HG03108 (cell line): ENCODE results near the gene STK32B.
"Not testable (repeated sequence)": the region's sequence is repeated elsewhere in the genome, so short reads cannot be mapped to it uniquely, and the experiment has no call there.

Source experiments
- ATAC-seq: cut with Tn5 transposase; IDR thresholded peaks from one replicate; pipeline ENCODE4 v1.9.1; 2021; ENCODE audit warnings: moderate library complexity; ENCODE audit not compliant: unreplicated experiment

STK32B gene

DNA sequence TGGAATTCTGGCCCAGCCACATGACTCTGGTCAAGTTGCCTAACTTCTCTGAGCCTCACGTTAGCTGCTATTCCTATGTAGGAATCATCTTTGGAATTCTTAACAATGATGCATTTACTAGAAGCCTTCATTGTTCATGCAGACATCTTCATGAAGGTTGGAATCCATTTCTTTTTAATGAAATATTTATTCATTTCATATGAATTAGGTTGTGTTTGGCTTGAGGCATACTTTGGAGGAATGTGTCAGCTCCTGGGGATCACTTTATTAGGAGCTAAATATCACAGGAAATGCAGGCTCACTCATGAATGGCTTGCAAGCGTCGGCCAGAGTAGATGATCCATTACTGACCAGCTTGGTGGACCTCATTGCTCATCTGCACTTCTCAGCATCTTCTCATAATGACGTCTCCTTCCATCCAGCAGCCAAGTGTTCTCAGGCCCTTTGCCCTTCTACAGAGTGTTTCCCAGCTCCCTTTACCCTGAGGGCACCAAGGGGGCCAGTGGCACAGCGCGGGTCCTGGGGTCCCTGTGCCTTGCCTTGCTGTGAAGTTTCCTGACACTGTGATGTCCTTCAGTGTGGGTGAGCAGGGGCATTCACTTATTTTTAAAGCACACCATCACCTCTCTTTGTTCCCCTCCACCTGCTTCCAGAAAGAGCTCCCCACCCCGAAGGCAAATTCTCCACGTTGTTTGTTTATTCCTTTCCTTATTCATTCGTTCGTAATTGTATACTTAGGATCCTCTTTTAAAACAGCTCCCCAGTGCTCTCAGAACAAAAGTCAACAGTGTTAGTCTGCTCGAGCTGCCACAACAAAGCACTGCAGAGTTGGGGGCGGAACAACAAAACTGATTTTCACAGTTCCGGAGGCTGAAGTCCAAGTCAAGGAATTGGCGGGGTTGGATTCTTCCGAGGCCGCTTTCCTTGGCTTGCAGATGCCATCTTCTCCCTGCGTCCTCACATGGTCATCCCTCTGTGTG lies 106.8 kb downstream of the STK32B start:
- ATAC-seq, result no peak

DNA sequence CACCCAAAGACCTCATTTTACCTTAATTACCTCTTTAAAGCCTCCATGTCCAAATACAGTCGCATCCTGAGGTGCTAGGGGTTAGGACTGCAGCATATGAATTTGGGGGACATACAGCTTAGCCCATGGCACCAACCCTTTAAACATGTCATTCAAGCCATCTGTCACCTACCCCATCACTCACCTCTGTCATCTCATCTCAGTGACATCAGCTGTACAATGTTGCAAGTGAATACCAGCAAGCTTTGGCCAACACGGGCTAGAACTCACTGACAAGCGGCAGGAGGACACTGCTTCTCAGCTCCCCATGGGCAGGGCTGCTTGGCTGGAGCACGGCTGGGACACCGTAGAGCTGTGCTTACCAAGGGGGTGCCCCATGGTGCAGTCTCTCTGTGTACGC lies 107.5 kb downstream of the STK32B start:
- ATAC-seq, result no peak

DNA sequence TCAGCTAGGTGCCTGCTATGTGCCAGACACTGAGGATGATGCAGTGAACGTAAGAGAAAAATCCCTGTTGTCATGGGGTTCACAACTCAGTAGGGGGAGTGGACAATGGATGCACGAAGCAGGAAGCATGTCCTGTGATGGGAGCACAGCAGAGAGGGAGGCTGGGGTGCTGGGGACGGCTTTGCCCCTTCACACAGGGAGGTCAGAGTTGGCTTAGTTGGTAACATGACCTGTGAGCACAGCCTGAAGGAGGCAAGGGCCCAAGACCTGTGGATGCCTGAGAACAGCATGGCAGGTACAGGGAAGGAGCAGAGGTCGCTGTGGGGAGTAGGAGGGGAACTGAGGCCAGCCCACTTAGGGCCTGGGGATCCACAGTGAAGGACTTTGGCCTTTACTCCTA lies 109.4 kb downstream of the STK32B start:
- ATAC-seq, result no peak

DNA sequence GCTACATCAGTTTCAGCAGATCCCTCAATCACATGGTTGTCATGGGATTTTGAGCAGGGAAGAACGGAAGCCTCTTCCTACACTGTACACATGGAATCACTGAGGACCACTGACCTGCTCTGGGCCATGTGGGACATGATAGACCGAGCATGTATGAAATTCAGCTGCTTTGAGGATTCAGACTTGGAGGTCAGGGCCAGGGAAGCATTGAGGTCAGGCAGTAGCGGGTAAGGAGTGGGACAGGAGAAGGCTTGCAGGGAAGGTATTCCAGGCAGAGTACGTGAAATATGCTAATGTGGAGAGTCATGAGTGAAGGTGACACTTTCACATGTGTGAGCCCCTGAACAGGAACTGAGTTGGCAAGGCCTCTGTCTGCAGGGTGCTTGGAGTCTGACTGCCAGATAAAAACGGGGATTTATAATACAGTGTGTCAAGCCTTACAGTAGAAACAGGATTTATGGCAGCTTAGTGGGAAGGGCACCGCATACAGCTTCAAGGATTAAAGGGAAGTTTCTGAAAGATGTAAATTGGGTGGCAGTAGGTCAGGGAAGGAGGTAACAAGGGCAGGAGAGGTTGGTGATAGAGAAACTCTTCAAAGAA lies 111.7 kb downstream of the STK32B start:
- ATAC-seq, result no peak

DNA sequence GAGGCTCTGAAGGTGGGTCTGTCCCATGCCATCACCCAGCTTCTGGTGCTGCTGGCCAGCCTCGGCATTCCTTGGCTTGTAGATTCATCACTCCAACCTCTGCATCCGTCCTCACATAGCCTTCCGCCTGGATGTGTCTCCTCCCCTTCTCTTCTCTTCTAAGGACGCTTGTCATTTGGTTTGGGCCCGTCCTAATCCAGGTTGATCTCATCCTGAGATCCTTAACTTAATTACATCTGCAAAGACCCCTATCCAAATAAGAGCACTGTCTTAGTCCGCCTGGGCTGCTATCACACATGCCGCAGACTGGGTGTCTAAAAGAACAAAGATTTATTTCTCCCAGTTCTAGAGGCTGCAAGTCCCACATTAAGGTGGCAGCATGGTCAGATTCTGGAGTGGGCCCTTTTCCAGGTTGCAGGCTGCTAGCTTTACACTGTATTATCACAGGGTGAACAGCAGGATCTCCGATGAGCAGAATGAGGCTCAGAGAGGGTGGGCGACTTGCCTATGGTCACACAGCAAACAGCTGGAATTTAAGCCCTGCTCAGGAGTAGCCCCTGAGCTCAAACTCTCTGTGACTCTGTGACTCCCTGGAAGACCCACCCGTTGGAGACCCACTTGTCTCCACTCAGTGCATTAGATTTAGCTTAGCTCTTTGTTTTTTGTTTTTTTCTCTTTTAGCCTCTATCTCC lies 113.1 kb downstream of the STK32B start:
- no peak for ATAC-seq

DNA sequence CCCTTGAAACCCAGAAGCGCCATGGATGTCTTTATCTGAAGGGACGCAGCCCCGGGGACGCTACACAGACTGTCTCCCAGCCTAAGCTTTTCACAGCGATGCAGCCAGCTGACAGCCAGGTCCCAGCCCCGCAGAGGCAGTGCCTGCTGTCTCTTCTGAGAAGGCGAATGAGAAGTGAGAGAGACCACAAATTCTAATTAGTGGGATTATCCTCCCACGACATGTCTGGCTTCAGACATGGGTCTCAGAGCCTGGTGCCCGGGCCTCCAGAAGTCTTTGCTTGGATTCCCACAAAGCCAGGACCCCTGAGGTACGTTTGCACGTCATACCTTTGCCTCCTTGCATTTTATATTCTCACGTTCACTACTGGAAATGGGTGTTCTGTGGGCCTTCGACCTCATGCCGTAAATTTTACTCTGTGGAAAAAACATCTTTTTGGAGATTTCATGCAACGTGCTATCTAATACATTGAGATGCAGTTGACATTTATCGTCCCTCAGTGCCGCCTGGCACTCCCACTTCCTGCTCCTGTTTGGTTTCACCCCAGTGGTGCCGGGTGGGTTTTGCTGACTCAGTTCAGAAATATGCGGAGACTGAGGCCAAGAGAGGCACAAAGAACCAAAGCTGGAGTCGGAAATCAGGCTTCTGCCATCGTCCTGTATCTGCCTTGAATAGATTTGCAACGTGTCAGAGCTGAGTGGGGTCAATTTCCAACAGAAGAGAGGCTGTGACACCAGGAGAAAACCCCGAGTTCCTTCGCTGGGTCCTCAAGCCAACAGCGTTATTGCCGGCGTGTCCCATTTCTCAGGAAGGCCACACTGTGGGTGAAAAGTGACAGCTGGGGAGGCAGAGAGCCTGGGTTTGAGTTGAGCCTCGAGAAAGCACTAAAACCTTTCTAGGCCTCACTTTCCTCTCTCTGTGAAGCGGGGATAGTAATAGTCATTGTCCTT lies 114.4 kb downstream of the STK32B start:
- no peak for ATAC-seq

DNA sequence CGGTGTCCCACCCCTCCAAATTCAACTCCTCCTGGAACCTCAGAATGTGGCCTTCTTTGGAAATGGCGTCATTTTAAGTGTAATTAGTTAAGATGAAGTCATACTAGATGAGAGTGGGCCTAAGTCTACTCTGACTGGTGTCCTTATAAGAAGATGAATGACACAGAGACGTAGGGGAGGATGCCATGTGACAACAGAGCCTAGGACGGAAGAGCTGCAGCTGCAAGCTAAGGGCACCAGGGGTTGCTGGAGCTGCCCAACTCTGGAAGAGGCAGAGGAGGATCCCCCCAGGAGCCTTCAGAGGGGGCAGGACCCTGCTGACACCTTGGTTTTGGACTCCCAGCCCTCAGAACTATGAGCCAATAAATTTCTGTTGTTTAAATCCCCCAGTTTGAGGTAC lies 115.1 kb downstream of the STK32B start:
- no peak for ATAC-seq

DNA sequence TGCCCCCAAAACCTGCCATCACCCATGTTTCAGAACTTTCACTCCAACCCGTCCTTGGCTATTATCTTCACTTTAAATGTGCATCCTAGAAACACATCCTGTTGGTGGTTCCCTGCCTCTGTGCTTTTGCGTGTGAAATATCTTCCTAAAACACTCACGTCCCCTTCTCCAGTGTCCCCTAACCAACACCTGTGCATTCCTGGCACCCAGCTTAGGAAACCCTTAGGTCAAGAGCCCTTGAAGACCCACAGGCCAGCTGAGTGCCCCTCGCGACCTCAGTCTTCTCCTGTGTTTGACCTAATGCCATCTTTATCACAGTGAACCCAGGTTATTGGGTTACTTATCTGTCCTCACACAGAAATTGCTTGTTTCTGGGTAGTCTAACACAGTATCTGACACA lies 117.6 kb downstream of the STK32B start:
- no peak for ATAC-seq

DNA sequence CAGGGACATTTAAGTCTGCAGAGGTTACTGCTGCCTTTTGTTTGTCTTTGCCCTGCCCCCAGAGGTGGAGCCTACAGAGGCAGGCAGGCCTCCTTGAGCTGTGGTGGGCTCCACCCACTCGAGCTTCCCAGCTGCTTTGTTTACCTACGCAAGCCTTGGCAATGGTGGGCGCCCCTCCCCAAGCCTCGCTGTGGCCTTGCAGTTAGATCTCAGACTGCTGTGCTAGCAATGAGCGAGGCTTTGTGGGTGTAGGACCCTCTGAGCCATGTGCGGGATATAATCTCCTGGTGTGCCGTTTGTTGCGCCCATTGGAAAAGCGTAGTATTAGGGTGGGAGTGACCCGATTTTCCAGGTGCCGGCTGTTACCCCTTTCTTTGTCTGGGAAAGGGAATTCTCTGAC lies 124.6 kb downstream of the STK32B start:
- not testable (repeated sequence) for ATAC-seq

DNA sequence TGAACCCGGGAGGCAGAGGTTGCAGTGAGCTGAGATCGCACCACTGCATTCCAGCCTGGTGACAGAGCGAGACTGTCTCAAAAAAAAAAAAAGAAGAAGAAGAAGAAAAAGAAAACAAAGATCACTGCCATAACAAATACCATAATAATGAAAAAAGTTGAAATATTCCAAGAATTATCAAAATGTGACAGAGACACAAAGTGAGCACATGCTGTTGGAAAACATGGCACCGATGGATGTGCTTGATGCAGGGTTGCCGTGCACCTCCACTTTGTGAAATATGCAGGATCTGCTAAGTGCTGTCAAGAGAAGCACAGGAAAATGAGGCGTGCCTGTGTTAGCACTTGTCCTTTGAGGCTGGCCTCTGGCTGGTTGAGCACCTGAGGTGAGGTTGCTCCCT lies 133.3 kb downstream of the STK32B start:
- ATAC-seq, result no peak

DNA sequence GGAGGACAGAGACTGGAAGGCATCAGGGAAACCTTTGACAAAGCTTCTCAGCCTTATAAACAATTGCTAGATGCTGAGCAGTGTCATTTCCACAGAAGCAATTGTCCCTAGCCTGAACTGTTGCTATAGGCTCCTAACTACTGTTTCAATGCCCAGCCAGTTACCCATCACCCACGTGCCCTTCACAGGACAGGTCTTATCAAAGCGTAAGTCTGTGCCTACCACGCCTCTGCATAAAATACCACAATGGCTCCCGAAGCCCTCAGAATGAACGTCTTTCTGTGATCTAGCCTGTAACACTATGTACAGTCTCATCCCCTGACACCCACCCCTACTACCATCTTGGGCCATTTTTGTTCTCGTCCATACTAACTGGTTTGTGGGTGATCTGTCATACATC lies 134.3 kb downstream of the STK32B start:
- no peak for ATAC-seq

DNA sequence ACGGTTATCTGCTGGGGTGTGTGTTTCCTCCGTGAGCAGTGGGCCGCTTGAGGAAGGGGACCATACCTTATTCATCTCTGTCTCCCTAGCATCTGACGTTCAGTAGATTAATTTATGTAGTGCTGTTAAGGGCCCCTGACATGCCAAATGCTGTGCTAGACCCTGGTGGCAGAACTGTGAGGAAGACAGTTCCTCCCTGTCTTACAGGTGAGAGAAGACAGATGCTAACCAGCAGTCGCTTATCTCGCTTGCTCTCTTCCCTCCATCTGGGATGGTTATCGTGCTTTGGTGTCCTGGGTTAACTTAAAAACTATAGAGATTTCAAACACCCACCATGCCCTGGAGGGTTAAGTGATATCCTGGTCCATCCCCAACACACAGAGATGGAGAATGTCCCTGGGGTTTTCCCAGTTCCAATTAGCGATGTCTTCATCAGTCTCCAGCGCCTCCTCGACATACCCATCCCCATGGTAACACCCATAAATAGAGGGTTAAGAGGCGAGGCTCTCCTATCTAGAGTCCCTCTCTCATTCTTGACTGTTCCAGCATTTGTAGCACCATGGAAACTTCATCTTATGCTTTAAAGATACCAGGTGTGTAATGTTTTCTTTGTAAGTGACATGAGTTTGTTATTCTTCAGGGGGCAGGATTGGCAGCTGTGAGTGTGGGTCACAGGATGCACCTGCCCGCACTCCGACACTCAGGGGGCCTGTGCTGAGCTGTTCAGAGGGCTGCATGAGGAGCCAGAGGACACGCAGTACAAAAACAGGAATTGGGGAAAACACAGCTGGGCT lies 135.2 kb downstream of the STK32B start:
- no peak for ATAC-seq

DNA sequence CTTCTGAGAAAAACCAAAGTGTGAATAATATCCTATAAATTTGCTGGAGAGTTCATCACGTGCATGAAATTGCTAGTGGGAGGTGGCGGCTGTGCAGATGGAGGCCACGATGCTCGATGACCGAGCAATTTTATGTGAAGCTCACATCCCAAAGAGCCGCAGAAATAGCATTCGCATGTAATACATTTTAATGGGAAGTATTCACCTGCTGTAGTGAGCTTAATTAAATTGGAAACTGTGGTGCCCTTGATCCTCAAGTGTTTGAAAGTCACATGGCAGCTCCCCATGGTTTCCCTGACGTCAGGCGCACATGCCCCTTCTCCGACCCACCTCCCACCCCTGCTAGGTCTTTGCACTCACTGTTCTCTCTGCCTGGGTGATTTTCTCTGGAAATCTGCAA lies 136.8 kb downstream of the STK32B start:
- ATAC-seq, result no peak

DNA sequence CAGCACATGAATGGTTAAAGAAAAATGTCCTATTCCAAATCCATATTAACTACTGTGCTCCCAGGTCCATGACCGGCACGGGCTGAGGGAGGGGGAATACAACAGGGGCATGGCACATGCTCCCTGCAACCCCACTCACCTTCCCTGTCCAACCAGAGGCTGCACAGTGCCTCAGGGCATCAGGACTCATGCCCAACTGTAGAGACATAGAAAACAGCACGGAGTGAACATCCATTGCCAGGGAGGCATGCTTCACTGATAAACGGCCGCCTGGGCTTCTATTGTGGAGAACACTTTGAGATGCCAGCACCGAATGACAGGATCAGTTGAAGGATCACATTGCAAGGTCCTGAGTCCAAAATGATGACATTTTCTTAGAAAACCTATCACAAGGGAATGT lies 140.6 kb downstream of the STK32B start:
- ATAC-seq, result no peak

DNA sequence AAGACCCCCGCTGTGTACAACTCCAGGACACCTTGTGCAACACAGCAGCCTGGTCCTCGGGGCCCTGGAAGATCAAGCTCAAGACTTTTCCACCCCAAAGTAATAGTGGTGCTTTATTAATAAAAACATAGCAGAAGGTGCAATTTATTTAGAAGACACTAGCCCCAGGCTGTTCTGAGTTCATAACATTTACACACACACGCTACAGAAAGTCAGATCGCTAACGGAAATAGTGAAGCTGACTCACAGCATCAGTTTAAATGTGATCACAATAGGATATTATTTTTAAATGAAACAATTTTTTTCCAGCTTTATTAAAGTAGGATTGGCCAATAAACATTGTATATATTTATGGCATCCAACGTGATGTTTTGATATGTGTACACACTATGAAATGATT lies 141.0 kb downstream of the STK32B start:
- ATAC-seq, result no peak

DNA sequence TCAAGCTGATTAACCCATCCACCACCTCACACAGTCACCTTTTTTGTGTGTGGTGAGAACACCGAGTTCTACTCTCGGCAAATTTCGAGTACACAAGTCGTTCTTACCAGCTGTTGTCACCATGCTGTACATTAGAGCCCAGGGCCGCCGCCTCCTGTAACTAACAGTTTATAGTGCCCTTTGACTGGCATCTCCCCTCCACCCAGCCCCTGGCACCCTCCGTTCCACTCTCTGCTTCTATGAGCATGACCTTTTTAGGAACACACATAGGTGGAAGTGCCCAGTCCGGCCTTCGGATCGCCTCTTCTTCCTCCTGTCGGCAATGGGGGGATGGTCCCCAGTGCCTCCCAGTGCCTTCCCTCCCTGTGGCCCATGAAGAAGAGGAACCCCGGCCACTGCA lies 141.4 kb downstream of the STK32B start:
- no peak for ATAC-seq

DNA sequence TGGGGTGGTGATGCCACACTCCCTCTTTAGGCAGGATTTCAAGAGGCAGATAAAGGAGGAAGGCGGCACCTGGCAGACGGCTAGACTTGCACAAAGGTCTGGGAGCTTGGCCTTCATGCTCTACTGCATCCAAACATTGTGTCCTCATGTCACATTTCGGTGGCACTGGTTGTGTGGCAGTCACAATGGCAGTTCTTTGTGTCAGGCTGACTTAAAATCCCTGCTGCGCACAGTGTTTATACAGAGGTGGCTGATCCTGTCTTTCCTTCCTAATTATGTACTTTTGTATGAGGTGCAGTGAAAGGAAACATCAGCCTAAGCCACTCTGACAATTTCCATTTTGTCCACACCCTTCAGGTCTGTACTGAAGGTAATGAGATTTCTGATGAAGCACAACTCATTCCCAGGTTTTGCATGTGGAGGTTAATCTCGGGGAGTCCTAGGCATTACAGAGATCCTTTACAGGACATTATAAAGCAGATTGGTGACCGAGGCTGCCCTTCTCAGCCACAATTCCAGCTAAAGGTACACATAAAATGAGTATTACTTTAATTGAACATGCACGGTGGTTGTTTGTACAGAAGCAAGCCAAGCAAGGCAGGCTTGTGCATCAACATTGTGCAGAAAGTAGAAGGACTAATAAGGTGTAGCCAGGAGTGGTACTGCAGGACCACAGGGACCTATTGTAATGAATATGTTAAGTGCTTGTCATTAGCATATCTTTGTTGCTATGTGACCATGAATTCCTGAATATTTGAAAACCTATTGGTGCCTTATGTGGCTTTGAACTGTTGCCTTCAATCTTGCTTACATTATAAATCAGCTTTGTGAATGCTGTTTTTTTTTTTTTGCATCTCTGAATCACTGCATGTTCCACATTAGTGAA lies 147.6 kb downstream of the STK32B start:
- no peak for ATAC-seq

DNA sequence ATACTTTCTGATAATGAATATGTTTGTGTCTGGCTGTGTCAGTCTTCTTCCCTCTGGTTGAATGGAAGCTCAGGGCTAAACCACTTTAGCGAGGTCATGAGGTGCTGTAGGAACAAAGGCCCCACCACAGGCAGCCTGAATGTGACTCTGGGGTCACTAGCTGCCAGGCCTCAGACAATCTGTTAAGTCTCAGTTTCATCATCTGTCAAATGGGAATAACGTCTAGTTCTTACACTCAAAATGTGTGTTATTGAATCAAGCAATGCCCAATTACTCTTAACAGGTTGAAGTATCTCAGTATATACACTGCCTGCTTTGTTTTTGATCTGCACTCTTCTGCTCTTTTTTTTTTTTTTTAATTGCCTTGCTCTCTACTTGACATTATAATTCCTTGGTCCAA lies 148.6 kb downstream of the STK32B start:
- no peak for ATAC-seq

DNA sequence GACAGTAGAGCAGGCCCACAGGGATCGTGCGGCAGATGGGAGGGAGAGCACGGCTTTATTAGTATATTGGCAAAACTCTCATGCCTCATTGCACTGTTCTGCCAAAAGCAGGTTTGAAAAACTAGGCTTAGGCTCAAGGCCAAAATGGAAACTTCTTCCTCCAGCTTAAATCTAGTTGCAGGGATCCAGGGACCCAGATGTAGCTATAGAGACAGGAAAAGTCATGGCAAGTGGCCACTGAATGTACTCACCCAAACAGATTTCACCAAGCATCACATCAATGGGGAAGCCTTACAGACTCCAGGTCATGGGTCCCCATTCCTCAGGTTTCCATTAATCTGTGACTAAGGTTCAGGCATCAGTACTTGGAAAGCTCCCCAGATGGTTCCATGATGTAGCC lies 149.2 kb downstream of the STK32B start:
- no peak for ATAC-seq
